Smooth muscle cell (in vitro differentiated cells): ENCODE results near the gene ITPR1. TPM values are rescaled to one million over a fixed set of nuclear protein-coding genes. Genes with fewer than 3 reads are reported as not detected.

Experiments used
- DNase-seq: peaks from one replicate; lab custom pipeline; 2025; ENCODE audit not compliant: unreplicated experiment; lab: John Stamatoyannopoulos, UW
- H2AFZ ChIP-seq: fragments of 200-600 bp; sonication (generic); 2 replicates; pipeline ENCODE4 v1.6.0; 2016; ENCODE audit warnings: antibody characterized with exemption, low read depth, mild to moderate bottlenecking
- H3F3A ChIP-seq: fragments of 200-600 bp; sonication (generic); 2 replicates; pipeline ENCODE4 v1.6.0; 2017; ENCODE audit warnings: antibody characterized with exemption, low read depth
- H3K27ac ChIP-seq: fragments of 200-600 bp; sonication (generic); 2 replicates; pipeline ENCODE4 v1.5.1; 2016; ENCODE audit warnings: low read depth, mild to moderate bottlenecking
- H3K27me3 ChIP-seq: fragments of 200-600 bp; sonication (generic); 2 replicates; pipeline ENCODE4 v1.6.1; 2016; ENCODE audit warnings: low read depth, mild to moderate bottlenecking
- H3K36me3 ChIP-seq: fragments of 200-600 bp; sonication (generic); 2 replicates; pipeline ENCODE4 v1.5.1; 2016; ENCODE audit warnings: low read depth
- H3K4me1 ChIP-seq: fragments of 200-600 bp; sonication (generic); 2 replicates; pipeline ENCODE4 v1.5.1; 2016; ENCODE audit warnings: low read depth
- H3K4me2 ChIP-seq: fragments of 200-600 bp; sonication (generic); 2 replicates; pipeline ENCODE4 v1.6.0; 2016; ENCODE audit warnings: mild to moderate bottlenecking
- H3K4me3 ChIP-seq: fragments of 200-600 bp; sonication (generic); 2 replicates; pipeline ENCODE4 v1.5.1; 2016; ENCODE audit warnings: mild to moderate bottlenecking
- H3K79me2 ChIP-seq: fragments of 200-600 bp; sonication (generic); 2 replicates; pipeline ENCODE4 v1.6.0; 2016; ENCODE audit warnings: low read depth, mild to moderate bottlenecking
- H3K9ac ChIP-seq: fragments of 200-600 bp; sonication (generic); 2 replicates; pipeline ENCODE4 v1.6.0; 2016; ENCODE audit warnings: low read depth
- H3K9me3 ChIP-seq: fragments of 200-600 bp; sonication (generic); replicated peaks from 2 replicates; pipeline ENCODE4 v1.5.1; 2016; ENCODE audit warnings: low read depth
- H4K20me1 ChIP-seq: fragments of 200-600 bp; sonication (generic); 2 replicates; pipeline ENCODE4 v1.6.0; 2016; ENCODE audit warnings: low read depth
- WGBS: methylation state at CpG from one replicate; pipeline ENCODE4 v1.1.7; 2016; ENCODE audit warnings: low lambda C conversion rate; 5-methylcytosine and 5-hydroxymethylcytosine counted together
- polyA plus RNA-seq: library from polyadenylated mRNA; unstranded; fragments of >200 nt; fragmentation: Nextera tagmentation; extraction: Ambion mirVana; gene quantifications from 2 replicates; pipeline ENCODE4 v1.2.1, GENCODE V29; 2016
- total RNA-seq: library from RNA; depleted of rRNA; stranded (reverse); fragments of >200 nt; gene quantifications from 2 replicates; pipeline ENCODE4 v1.2.3, GENCODE V29; 2014
- TF ChIP-seq, protein P1 (sequence below): fragments of 200-600 bp; sonication (generic); IDR thresholded peaks from 2 replicates; pipeline ENCODE4 v1.5.1; 2017; ENCODE audit warnings: borderline replicate concordance, mild to moderate bottlenecking, antibody characterized with exemption; ENCODE audit not compliant: insufficient read depth, poor library complexity, severe bottlenecking

The ITPR1 gene
- total and polyA plus RNA-seq, 2 experiments from 2014 or later = 16.4 to 28.6 TPM

DNA sequence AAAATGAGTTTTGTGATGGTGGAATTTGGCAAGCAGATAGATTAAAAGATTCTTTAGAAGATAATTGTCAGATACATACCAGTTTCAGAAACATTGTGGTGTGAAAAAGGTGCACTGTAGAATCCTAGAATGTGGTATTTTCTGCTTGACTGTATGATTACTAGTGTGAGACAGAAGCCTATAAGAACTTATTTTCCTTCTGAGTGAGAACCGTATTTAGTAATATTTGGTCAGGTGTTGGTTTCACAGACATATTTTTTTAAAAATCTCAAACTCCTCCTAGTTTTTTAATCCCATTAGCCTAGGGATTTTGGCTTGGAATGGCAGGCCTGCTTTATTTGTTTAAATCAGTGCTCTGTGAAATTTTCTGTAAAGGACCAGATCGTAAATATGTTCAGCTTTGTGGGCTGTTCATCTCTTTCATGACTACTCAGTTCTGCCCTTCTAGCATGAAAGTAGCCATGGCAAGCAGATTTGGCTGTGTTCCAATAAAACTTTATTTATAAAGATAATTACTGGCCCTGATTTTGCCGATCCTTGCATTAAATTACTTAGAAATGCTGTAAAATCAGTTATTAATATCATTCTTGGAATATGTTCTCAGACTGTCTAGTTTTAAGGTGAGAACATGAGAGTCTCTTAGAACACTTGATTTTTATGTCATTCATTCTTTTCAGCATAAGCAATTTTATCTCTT is 205.1 kb downstream of the ITPR1 start:
- Histone ChIP-seq H2AFZ (no peak overlapping the region), H3K9me3 (no peaks in the 10 kb centered on the region), H3K4me1 (no peaks in the 10 kb centered on the region), H3K4me2 (no peak overlapping the region), H3K4me3 (no peak overlapping the region), H3K36me3 (no peaks in the 10 kb centered on the region), H3K27ac (no peak overlapping the region), H3F3A (no peaks in the 10 kb centered on the region), H3K9ac (no peak overlapping the region), H3K27me3 (no peaks in the 10 kb centered on the region), H3K79me2 (no peaks in the 10 kb centered on the region), H4K20me1 (no peaks in the 10 kb centered on the region)
- DNase-seq = no peak
- TF ChIP-seq, protein P1, sequence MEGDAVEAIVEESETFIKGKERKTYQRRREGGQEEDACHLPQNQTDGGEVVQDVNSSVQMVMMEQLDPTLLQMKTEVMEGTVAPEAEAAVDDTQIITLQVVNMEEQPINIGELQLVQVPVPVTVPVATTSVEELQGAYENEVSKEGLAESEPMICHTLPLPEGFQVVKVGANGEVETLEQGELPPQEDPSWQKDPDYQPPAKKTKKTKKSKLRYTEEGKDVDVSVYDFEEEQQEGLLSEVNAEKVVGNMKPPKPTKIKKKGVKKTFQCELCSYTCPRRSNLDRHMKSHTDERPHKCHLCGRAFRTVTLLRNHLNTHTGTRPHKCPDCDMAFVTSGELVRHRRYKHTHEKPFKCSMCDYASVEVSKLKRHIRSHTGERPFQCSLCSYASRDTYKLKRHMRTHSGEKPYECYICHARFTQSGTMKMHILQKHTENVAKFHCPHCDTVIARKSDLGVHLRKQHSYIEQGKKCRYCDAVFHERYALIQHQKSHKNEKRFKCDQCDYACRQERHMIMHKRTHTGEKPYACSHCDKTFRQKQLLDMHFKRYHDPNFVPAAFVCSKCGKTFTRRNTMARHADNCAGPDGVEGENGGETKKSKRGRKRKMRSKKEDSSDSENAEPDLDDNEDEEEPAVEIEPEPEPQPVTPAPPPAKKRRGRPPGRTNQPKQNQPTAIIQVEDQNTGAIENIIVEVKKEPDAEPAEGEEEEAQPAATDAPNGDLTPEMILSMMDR = no peak
- 78% methylated on average over 3 of the region's 3 CpGs for WGBS

DNA sequence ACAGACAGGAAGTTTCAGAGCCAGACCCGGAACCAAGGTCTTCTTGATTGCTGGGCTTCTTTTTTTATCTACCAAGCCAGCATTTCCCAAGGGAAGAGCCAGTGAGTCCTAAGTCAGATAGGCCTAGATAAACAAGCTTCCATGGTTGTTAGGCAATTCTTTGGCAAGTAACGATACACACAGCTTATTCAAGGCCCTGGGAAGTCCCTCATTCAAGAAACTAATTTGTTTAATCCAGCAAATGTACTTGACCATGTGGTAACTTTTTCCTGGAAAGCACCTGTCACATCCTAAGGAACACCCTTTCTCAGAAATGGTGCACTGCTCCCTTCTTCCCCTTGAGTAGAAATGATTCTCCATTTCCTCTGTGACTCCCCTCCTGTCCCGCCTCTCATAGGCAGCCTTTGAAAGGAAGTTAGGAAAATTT is 209.9 kb downstream of the ITPR1 start:
- H3K27me3 ChIP-seq = no peaks in the 10 kb centered on the region
- no peak overlapping the region for H3K9ac ChIP-seq
- DNase-seq = no peak
- peaks cover 2% of the 10 kb centered on the region for H3F3A ChIP-seq
- no peaks in the 10 kb centered on the region for H3K9me3 ChIP-seq
- H3K27ac ChIP-seq = no peak overlapping the region
- H3K4me2 ChIP-seq = no peak overlapping the region
- H3K4me1 ChIP-seq = no peaks in the 10 kb centered on the region
- H3K4me3 ChIP-seq = no peak overlapping the region
- no peaks in the 10 kb centered on the region for H3K79me2 ChIP-seq
- WGBS = 88% methylated on average over 3 of the region's 3 CpGs
- H2AFZ ChIP-seq = no peak overlapping the region
- no peaks in the 10 kb centered on the region for H3K36me3 ChIP-seq
- TF ChIP-seq, protein P1 = no peak
- no peaks in the 10 kb centered on the region for H4K20me1 ChIP-seq

DNA sequence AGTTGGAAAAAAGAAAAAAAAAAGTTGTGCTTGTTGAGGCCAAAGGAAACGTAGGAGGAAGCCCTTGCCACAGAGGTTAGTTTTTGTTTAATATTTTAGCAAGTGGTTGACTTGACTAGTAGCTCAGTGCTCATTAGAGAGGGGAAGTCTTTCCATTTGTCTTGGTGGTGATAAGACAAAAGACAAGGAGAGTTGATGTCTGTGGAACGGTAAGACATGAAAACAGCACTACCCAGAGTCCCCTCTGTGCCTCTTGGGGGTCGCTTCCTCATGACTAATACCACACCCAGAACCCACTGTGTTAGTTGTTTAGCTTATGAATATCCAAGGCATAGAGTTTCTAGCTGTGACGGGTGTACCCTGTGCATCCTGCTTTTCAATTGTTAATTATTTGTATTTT is 211.4 kb downstream of the ITPR1 start:
- Histone ChIP-seq H3K4me1 (no peaks in the 10 kb centered on the region), H3F3A (peaks cover 15% of the 10 kb centered on the region), H4K20me1 (no peaks in the 10 kb centered on the region), H3K79me2 (no peaks in the 10 kb centered on the region), H3K9ac (no peak overlapping the region), H3K4me3 (no peak overlapping the region), H3K36me3 (no peaks in the 10 kb centered on the region), H2AFZ (no peak overlapping the region), H3K9me3 (no peaks in the 10 kb centered on the region), H3K27ac (no peak overlapping the region), H3K27me3 (no peaks in the 10 kb centered on the region), H3K4me2 (no peak overlapping the region)
- no peak for DNase-seq
- WGBS = 96% methylated on average over 4 of the region's 4 CpGs
- TF ChIP-seq, protein P1 = no peak

DNA sequence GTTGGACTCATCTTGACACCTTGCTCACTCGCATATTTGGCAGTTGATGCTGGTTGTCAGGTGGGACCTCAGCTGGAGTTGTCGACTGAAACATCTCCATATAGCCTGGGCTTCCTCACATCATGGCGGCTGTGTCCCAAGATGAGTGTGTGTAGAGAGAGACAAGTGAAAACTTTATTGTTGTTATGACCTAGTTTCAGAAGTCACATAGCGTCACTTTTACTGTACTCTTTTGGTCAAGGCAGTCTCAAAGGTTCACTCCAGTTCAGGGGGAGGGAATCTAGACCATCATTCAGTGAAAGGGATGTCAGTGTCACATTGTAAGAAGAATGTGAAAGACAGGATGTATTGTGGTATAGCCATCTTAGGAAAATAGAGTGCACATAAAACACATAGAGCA is 214.2 kb downstream of the ITPR1 start:
- H3K4me3 ChIP-seq = no peak overlapping the region
- no peak overlapping the region for H2AFZ ChIP-seq
- no peaks in the 10 kb centered on the region for H3K79me2 ChIP-seq
- TF ChIP-seq, protein P1 = no peak
- H3K9ac ChIP-seq = no peak overlapping the region
- H3F3A ChIP-seq = peaks cover 21% of the 10 kb centered on the region
- no peaks in the 10 kb centered on the region for H3K36me3 ChIP-seq
- H4K20me1 ChIP-seq = no peaks in the 10 kb centered on the region
- 96% methylated on average over 4 of the region's 4 CpGs for WGBS
- no peaks in the 10 kb centered on the region for H3K27me3 ChIP-seq
- no peaks in the 10 kb centered on the region for H3K4me1 ChIP-seq
- no peak overlapping the region for H3K4me2 ChIP-seq
- no peaks in the 10 kb centered on the region for H3K9me3 ChIP-seq
- H3K27ac ChIP-seq = peak overlapping the region; percentile 82
- no peak for DNase-seq
